Stimulated activated CD8-positive, alpha-beta memory T cell treated with anti-CD3 and anti-CD28 coated beads, Interleukin-4, amount 100 ng/mL, for 1 hour (primary cell): ENCODE results near the gene AP5B1.
"Not testable (repeated sequence)": the region's sequence is repeated elsewhere in the genome, so short reads cannot be mapped to it uniquely, and the experiment has no call there.

Source experiments
- DNase-seq, 2 donors: peaks; one replicate each; pipeline ENCODE4 v3.0.0-alpha.2; 2020; ENCODE audit warnings: low read depth in 2 of 2, low spot score in 1 of 2

AP5B1 gene

GRCh38 chr11:65767806-65768205 lies 13.0 kb downstream of the AP5B1 start:
- DNase-seq, result not testable (repeated sequence)

- no peak for DNase-seq
Measured at GRCh38 chr11:65767406-65767805, 13.4 kb downstream of the AP5B1 start.

GRCh38 chr11:65766535-65766934 lies 14.2 kb downstream of the AP5B1 start:
- no peak for DNase-seq

- no peak for DNase-seq
Measured at GRCh38 chr11:65764434-65764833, 16.3 kb downstream of the AP5B1 start.

GRCh38 chr11:65762816-65763215 lies 18.0 kb downstream of the AP5B1 start:
- not testable (repeated sequence) for DNase-seq

GRCh38 chr11:65762169-65762568 lies 18.6 kb downstream of the AP5B1 start:
- not testable (repeated sequence) for DNase-seq

- no peak for DNase-seq
Measured at GRCh38 chr11:65745049-65745448, 35.7 kb downstream of the AP5B1 start.

GRCh38 chr11:65744699-65745042 lies 36.1 kb downstream of the AP5B1 start:
- no peak for DNase-seq

- no peak for DNase-seq
Measured at GRCh38 chr11:65744026-65744698, 36.6 kb downstream of the AP5B1 start.

- DNase-seq, result no peak
Measured at GRCh38 chr11:65743681-65744025, 37.1 kb downstream of the AP5B1 start.

- no peak for DNase-seq
Measured at GRCh38 chr11:65742353-65742752, 38.4 kb downstream of the AP5B1 start.

GRCh38 chr11:65741185-65741584 lies 39.6 kb downstream of the AP5B1 start:
- DNase-seq, result no peak

GRCh38 chr11:65739022-65739421 lies 41.8 kb downstream of the AP5B1 start:
- DNase-seq, result no peak

- no peak for DNase-seq
Measured at GRCh38 chr11:65736810-65737209, 44.0 kb downstream of the AP5B1 start.

GRCh38 chr11:65735111-65735510 lies 45.7 kb downstream of the AP5B1 start:
- not testable (repeated sequence) for DNase-seq

- no peak for DNase-seq
Measured at GRCh38 chr11:65730461-65730860, 50.3 kb downstream of the AP5B1 start.

- no peak for DNase-seq
Measured at GRCh38 chr11:65727865-65728264, 52.9 kb downstream of the AP5B1 start.

GRCh38 chr11:65726660-65727059 lies 54.1 kb downstream of the AP5B1 start:
- DNase-seq, result no peak
